ENCODE results near the gene EGR1.

EGR1 gene

GRCh38 chr5:138454121-138454520, 11.2 kb upstream of the EGR1 start:
- no peak for DNase-seq

DNA sequence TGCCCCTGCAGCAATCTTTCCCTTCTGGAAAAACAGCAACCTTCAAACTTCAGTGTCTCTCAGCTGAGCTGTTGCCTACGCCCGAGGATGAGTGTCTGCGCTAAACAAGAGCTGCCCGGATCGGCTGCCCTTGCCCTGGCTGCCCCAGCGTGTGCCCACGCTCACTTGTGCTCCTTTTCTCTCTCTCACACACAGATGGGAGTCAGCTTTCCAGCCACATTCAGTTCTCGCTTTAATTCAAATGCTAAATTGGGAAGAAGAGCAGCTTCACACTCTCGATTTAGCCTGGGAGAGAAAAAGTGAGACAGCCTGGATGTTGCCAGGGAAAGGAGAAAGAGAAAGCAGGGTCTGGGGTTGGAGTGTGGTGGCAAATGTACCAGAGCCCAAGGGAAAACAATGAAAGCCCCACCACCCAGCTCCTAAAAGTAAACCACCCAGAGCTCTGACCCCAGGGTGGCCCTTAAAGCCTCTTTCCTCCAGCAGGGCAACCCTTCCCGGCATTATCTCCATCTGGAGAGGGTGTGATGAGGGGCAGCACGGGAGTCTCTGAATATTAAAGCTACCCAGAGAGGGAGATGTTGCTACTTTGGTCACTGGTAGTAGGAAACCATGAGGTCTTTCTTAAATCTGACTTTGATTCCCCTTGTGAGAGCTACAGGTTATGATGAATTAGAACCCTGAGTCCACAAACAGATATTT, 9.9 kb upstream of the EGR1 start:
- no peak for DNase-seq

- no peak for DNase-seq
Observed at GRCh38 chr5:138457531-138458275, 7.6 kb upstream of the EGR1 start.

DNA sequence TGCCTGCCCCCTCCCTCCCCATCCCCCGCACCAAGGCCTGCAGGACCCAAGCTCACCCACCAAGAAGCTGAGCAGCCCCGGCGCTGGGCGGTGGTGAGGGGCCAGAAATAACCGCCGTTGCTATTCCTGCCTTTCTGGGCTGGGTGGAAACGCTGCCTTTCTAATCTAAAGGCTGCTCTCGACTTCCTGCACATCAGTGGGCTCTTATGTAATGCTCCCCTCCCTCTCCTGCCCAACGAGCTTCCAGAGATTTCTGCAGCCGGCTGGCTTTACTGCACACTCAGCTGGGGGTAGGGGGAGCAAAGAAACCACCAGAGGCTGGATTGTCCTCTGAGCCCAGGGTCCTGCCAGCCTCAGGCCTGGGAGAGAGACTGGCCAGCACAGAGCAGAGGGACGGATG, 6.9 kb upstream of the EGR1 start:
- no peak for DNase-seq

GRCh38 chr5:138458856-138459255, 6.4 kb upstream of the EGR1 start:
- DNase-seq: no peak

DNA sequence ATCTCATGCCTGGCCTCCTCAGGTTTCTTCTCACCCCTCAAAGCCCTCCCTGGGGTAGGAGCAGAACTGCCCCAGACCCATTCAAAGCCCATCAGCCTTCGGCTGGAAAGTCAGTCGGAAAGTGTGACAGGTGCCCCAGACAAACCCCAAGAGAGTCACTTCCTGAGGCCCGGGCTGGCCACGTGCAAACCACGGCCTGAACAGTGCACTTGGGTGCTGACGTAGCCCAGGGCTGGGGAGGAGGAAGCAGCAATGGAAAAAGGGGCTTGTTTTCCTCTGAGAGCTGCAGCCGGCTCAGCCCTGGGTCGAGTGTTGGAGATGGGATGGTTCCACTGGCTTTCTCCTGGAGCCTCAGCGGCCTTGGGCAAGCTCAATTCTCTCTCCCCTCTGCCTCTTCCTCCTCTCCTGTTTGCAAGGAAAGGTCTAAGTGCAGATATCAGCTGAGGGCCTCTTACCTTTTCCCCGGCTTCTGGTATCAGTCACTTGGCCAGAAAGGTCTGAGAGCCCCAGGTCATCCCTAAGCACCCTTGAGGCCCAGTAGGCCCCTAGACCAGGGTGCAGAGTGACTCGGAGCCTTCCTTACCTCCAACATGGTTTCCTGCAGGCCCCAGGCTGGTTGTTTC, 5.9 kb upstream of the EGR1 start:
- DNase-seq: peak; percentile 76 to 79

GRCh38 chr5:138460032-138460693, 5.1 kb upstream of the EGR1 start:
- DNase-seq: no peak

DNA sequence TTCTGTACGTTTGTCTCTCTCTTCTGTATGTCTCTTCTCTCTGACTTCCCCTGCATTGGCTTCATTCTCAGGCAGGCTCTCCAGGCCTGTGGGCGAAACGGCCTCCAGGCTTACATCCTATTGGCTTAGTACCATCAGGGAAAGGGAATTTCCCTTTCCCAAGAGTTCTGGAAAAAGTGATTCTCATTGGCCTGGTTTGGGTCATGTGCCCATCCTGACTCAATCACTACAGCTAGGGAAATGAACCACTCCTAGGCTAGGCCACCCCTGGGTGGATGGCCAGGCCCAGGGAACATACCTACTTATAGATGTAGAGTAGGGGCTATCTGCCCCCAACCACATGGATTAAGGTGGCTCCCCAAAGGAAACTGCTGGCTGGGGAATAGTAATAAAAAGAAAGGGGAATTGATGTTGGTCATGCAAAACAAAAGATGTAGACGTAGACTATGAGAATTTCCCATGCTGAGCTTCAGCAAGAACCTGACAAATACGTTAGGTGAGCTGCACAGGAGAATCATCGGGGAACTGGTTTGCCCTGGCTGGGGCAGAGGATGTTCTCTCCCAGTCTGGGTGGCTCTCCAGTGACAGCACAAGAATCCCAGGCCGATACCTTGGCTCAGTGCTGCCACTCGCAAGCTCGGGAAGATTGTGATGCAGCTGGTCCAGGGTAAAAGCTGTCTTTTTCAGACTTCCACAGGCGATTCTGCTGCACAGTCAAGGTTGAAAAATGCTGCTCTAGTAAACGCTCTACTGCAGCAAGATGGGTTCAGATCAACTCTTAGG, 3.7 kb upstream of the EGR1 start:
- no peak for DNase-seq

- no peak for DNase-seq
Observed at GRCh38 chr5:138463419-138464007, 1.8 kb upstream of the EGR1 start.

GRCh38 chr5:138464008-138464387, 1.3 kb upstream of the EGR1 start:
- DNase-seq: peak; percentile 94

GRCh38 chr5:138464388-138465260, 655 bp upstream of the EGR1 start:
- peak; percentile 96 to 98 for DNase-seq

DNA sequence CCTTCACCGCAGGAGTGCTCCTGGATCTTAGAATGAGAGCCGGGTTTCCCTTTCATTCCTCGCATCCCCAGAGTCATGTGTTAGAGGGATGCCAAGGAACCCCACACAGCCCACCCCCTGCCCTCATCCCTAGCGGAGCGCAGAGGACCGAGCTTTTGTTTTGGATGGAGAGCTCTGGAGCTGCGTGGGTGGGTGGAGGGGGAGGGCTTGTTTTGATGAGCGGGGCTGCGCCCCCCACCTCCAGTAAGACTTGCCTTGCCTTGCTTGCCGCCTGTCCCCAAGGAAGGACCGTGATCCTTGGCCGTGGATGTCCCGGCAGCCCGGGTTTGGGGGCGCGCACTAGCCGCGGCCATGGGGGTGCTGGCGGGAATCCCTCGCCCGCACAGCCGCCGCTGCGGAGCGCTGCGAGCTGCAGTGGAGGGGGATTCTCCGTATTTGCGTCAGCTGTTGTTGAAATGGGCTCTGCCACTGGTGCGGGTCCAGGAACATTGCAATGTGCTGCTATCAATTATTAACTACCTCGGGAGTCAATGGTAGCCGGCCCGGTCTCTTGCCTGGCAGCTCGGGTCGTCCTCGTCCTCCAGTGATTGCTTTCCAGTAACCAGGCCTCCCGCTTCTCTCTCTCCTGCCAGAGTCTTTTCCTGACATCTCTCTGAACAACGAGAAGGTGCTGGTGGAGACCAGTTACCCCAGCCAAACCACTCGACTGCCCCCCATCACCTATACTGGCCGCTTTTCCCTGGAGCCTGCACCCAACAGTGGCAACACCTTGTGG, 1.0 kb downstream of the EGR1 start:
- peak in 1 of 2 donors; percentile 34 for DNase-seq

DNA sequence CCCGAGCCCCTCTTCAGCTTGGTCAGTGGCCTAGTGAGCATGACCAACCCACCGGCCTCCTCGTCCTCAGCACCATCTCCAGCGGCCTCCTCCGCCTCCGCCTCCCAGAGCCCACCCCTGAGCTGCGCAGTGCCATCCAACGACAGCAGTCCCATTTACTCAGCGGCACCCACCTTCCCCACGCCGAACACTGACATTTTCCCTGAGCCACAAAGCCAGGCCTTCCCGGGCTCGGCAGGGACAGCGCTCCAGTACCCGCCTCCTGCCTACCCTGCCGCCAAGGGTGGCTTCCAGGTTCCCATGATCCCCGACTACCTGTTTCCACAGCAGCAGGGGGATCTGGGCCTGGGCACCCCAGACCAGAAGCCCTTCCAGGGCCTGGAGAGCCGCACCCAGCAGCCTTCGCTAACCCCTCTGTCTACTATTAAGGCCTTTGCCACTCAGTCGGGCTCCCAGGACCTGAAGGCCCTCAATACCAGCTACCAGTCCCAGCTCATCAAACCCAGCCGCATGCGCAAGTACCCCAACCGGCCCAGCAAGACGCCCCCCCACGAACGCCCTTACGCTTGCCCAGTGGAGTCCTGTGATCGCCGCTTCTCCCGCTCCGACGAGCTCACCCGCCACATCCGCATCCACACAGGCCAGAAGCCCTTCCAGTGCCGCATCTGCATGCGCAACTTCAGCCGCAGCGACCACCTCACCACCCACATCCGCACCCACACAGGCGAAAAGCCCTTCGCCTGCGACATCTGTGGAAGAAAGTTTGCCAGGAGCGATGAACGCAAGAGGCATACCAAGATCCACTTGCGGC, 1.8 kb downstream of the EGR1 start:
- peak in 1 of 2 donors; percentile 27 for DNase-seq

GRCh38 chr5:138467711-138468132, 2.4 kb downstream of the EGR1 start:
- peak in 1 of 2 donors; percentile 16 for DNase-seq

- DNase-seq: peak in 1 of 2 donors; percentile 19
Observed at GRCh38 chr5:138468133-138468965, 3.1 kb downstream of the EGR1 start.

- no peak for DNase-seq
Observed at GRCh38 chr5:138468966-138469539, 3.8 kb downstream of the EGR1 start.

DNA sequence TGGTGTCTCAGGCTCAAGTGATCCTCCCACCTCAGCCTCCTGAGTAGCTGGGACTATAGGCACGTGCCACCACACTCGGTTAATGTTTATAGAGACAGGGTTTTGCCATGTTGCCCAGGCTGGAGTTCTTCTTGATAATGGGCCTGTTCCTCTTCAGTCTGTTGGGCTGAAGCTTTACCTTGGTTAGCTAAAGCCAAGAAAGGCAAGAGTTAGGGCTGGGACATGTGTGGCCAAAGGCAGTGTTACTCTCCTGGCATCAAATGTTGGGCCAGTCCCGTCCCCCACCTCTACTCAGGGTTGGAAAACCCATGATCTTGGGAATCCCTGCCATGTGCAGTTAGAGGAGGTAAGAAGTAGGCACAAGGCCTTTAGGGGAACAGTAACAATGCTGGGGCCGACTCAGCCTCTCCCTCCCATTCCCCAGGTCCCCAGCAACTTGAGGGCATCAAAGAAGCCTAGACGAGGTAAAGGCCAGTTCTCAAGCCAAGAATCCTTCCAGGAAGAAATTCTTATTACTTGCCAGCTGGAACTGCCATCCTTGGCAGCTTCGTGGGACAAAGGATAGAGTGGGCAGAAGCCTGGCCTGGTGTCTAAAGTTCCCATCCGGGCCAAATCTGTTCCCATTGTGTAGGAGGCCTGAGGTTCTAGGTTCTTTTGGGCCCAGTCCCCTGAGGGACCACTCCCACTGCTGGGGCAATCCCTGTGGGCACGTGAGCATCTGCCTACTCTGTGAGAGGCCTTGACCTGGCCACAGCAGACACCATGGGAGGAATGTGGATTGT, 4.5 kb downstream of the EGR1 start:
- peak; percentile 61 to 65 for DNase-seq

All from CD4-positive, alpha-beta T cell treated with Interferon alpha-2 for 1 hour (primary cell).